GM23248 (cell line): ENCODE results near the gene CHRM4. TPM values are rescaled to one million over a fixed set of nuclear protein-coding genes. Genes with fewer than 3 reads are reported as not detected.

Source experiments
- DNase-seq: peaks from one replicate; pipeline ENCODE4 v3.0.0-alpha.2; 2015
- H2AFZ ChIP-seq: fragments of 200-600 bp; sonication (generic); 2 replicates; pipeline ENCODE4 v1.6.1; 2016; ENCODE audit warnings: antibody characterized with exemption
- H3F3A ChIP-seq: fragments of 200-600 bp; sonication (generic); 2 replicates; pipeline ENCODE4 v1.6.1; 2016; ENCODE audit warnings: mild to moderate bottlenecking, antibody characterized with exemption, mixed run types; ENCODE audit not compliant: insufficient read depth
- H3K27ac ChIP-seq: fragments of 200-600 bp; sonication (generic); 2 replicates; pipeline ENCODE4 v1.5.1; 2016; ENCODE audit warnings: mild to moderate bottlenecking
- H3K27me3 ChIP-seq: fragments of 200-600 bp; sonication (generic); replicated peaks from 2 replicates; pipeline ENCODE4 v1.6.1; 2016; ENCODE audit warnings: mild to moderate bottlenecking; ENCODE audit not compliant: insufficient read depth
- H3K36me3 ChIP-seq: fragments of 200-600 bp; sonication (generic); 2 replicates; pipeline ENCODE4 v1.6.1; 2016; ENCODE audit warnings: low read depth, mild to moderate bottlenecking
- H3K4me1 ChIP-seq: fragments of 200-600 bp; sonication (generic); 2 replicates; pipeline ENCODE4 v1.6.1; 2016; ENCODE audit warnings: mild to moderate bottlenecking; ENCODE audit not compliant: insufficient read depth
- H3K4me2 ChIP-seq: fragments of 200-600 bp; sonication (generic); one replicate; pipeline ENCODE4 v1.6.1; 2016; ENCODE audit warnings: mild to moderate bottlenecking; ENCODE audit not compliant: unreplicated experiment
- H3K4me3 ChIP-seq: fragments of 200-600 bp; sonication (generic); 2 replicates; pipeline ENCODE4 v1.5.1; 2016; ENCODE audit warnings: mild to moderate bottlenecking
- H3K79me2 ChIP-seq: fragments of 200-600 bp; sonication (generic); 2 replicates; pipeline ENCODE4 v1.6.1; 2016; ENCODE audit warnings: mild to moderate bottlenecking; ENCODE audit not compliant: insufficient read depth
- H3K9ac ChIP-seq: fragments of 200-600 bp; sonication (generic); 2 replicates; pipeline ENCODE4 v1.6.1; 2016; ENCODE audit warnings: mild to moderate bottlenecking
- H3K9me2 ChIP-seq: fragments of 200-600 bp; sonication (generic); 2 replicates; pipeline ENCODE4 v1.6.1; 2016; ENCODE audit warnings: mixed run types, mild to moderate bottlenecking, moderate library complexity; ENCODE audit not compliant: insufficient read depth
- H3K9me3 ChIP-seq: fragments of 200-600 bp; sonication (generic); one replicate; pipeline ENCODE4 v1.6.1; 2017; ENCODE audit warnings: low read depth
- H4K20me1 ChIP-seq: fragments of 200-600 bp; sonication (generic); 2 replicates; pipeline ENCODE4 v1.6.0; 2016; ENCODE audit not compliant: insufficient read depth
- EZH2 ChIP-seq: fragments of 200-600 bp; sonication (generic); IDR thresholded peaks from 2 replicates; pipeline ENCODE4 v1.6.1; 2018; ENCODE audit warnings: antibody characterized with exemption, mild to moderate bottlenecking; ENCODE audit not compliant: insufficient read depth, poor library complexity, severe bottlenecking
- EZH2phosphoT487 ChIP-seq: fragments of 200-600 bp; sonication (generic); IDR thresholded peaks from 2 replicates; pipeline ENCODE4 v1.6.1; 2018; ENCODE audit warnings: antibody characterized with exemption, moderate library complexity, mild to moderate bottlenecking, low read depth; ENCODE audit not compliant: insufficient read depth
- WGBS, 2 experiments: methylation state at CpG; one replicate each; pipeline ENCODE4 v1.1.6; 2015 to 2017; ENCODE audit warnings: low lambda C conversion rate in 2 of 2, low coverage in 1 of 2; ENCODE audit errors: missing lambda C conversion rate in 2 of 2; 5-methylcytosine and 5-hydroxymethylcytosine counted together
- in situ Hi-C: fragments of 300-500 bp; cut with MboI; formaldehyde crosslinking; loops from 2 replicates; pipeline ENCODE4 v1.15.0; 2020
- polyA plus RNA-seq: library from polyadenylated mRNA; unstranded; fragments of >200 nt; fragmentation: Nextera tagmentation; extraction: Ambion mirVana; gene quantifications from 2 replicates; pipeline ENCODE4 v1.2.1, GENCODE V29; 2016
- total RNA-seq: library from RNA; depleted of rRNA; stranded (reverse); fragments of >200 nt; shearing (Covaris generic); gene quantifications from 2 replicates; pipeline ENCODE4 v1.2.3, GENCODE V29; 2014

The CHRM4 gene
- total and polyA plus RNA-seq, 2 experiments from 2014 or later = not detected

DNA sequence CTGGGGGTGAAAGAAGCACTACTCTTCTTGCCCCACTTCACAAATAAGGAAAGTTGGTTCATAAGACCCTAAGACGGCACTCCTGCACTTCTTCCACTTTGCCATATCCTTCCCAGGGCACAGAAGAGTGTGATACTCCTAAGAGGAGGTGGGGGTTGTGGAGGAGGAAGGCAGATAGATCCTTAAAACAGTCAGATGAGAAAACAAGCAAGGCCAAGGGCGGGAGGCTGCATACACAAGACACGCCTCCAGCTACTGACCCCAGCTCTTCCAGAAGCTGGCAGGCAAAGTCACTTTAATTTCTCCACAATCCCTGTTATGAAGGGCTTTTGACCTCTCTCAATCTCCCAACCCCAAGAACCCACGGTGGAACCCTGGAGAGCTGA lies 1.6 kb upstream of the CHRM4 start:
- 63 to 71% methylated on average over 4 of the region's 4 CpGs for WGBS, 2 experiments
- Histone ChIP-seq H3K27me3 (peaks cover 7% of the 10 kb centered on the region), H3K4me2 (peak overlapping the region; percentile 79), H3K36me3 (no peaks in the 10 kb centered on the region), H2AFZ (no peak overlapping the region), H3K4me3 (no peak overlapping the region), H3F3A (no peaks in the 10 kb centered on the region), H3K9me2 (no peaks in the 10 kb centered on the region), H3K4me1 (no peaks in the 10 kb centered on the region), H3K9me3 (no peaks in the 10 kb centered on the region), H3K9ac (no peak overlapping the region), H3K79me2 (no peaks in the 10 kb centered on the region), H4K20me1 (no peaks in the 10 kb centered on the region), H3K27ac (no peak overlapping the region)
- TF ChIP-seq EZH2phosphoT487 = no peak
- no peak for TF ChIP-seq EZH2
- in situ Hi-C loops = loop anchor here (10.0 kb wide), 1 partner anchor 142 kb away; no protein-coding TSS in a partner anchor
- DNase-seq = no peak

DNA sequence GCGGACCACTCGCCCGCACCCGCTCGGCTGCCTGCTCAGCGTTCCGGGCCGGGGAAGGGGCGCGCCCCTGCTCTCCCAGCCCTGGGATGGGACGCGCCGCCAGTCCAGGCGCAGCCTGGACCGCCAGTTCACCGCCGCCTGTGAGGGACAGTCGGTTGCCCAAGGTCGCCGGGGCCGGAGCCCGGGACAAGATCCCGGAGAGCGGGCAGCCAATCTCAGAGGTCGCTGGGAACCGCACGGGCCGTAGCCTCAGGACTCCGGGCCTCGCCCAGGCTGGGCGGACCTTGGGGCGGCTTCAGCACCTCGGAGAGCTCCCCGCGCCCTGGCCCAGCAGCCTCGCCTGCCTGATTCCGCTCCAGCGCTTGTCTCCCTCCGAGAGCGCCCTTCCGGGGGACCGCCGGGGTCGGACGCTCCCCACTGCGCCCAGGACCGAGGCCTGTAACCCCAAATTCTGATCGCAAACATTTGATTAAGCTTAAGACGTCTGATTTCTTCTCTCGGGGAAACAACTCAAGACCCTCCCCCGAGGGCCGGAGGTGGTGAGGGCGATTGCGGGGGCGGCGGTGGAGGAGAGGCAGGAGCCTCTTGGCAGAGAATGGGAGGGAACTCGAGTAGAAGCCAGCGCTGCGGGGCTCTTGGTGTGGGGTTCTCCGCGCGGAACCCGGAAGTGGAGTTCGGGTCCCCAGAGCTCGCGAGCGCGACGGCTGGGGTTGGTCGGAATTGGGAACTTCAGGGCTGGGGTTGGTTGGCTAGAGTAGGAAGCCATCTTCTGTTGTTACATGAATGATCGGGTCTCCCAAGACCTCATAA lies 1.1 kb upstream of the CHRM4 start:
- Histone ChIP-seq H3K79me2 (no peaks in the 10 kb centered on the region), H2AFZ (no peak overlapping the region), H3K9me2 (no peaks in the 10 kb centered on the region), H3K4me1 (no peaks in the 10 kb centered on the region), H3K36me3 (no peaks in the 10 kb centered on the region), H3K27ac (no peak overlapping the region), H3F3A (no peaks in the 10 kb centered on the region), H3K9me3 (no peaks in the 10 kb centered on the region), H4K20me1 (no peaks in the 10 kb centered on the region), H3K4me2 (peak overlapping the region; percentile 79), H3K9ac (no peak overlapping the region), H3K4me3 (peak overlapping the region; percentile 65), H3K27me3 (peaks cover 7% of the 10 kb centered on the region)
- TF ChIP-seq EZH2 (no peak), EZH2phosphoT487 (no peak)
- 5 to 7% methylated on average over 59 to 65 of the region's 71 CpGs for WGBS, 2 experiments
- in situ Hi-C loops = loop anchor here (10.0 kb wide), 1 partner anchor 142 kb away; no protein-coding TSS in a partner anchor
- peak; percentile 91 for DNase-seq

DNA sequence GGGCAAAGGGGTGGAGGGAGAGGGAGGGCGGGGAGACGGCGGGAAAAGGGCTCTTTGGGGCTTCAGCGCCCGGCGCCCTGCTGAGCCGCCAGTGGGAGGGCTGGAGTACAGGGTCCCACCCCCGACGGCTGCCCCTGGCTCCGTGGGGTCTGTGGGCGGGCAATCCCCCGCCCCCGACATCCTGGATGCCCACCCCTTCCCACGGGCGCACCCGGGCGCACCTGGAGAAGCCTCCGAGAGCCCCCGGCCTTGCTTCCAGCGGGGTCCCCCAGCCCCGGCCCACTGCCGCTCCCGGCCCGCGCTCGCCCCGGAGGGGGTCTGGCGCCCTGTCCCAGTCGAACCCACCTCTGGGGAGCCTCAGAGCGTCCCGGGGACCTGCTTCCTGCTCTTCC lies 394 bp downstream of the CHRM4 start:
- no peaks in the 10 kb centered on the region for H3K36me3 ChIP-seq
- H3K4me2 ChIP-seq = no peak overlapping the region
- WGBS, 2 experiments = 4% methylated on average over 18 of the region's 31 CpGs; no CpG with 5 or more reads in 1 of the 2 experiments
- H3K27ac ChIP-seq = no peak overlapping the region
- H3K9ac ChIP-seq = no peak overlapping the region
- H3F3A ChIP-seq = no peaks in the 10 kb centered on the region
- no peak overlapping the region for H2AFZ ChIP-seq
- peaks cover 7% of the 10 kb centered on the region for H3K27me3 ChIP-seq
- H4K20me1 ChIP-seq = no peaks in the 10 kb centered on the region
- no peaks in the 10 kb centered on the region for H3K9me3 ChIP-seq
- no peak overlapping the region for H3K4me3 ChIP-seq
- H3K4me1 ChIP-seq = no peaks in the 10 kb centered on the region
- in situ Hi-C loops = loop anchor here (10.0 kb wide), 1 partner anchor 144 kb away; no protein-coding TSS in a partner anchor
- H3K9me2 ChIP-seq = no peaks in the 10 kb centered on the region
- no peak for TF ChIP-seq EZH2phosphoT487
- TF ChIP-seq EZH2 = no peak
- no peak for DNase-seq
- no peaks in the 10 kb centered on the region for H3K79me2 ChIP-seq

DNA sequence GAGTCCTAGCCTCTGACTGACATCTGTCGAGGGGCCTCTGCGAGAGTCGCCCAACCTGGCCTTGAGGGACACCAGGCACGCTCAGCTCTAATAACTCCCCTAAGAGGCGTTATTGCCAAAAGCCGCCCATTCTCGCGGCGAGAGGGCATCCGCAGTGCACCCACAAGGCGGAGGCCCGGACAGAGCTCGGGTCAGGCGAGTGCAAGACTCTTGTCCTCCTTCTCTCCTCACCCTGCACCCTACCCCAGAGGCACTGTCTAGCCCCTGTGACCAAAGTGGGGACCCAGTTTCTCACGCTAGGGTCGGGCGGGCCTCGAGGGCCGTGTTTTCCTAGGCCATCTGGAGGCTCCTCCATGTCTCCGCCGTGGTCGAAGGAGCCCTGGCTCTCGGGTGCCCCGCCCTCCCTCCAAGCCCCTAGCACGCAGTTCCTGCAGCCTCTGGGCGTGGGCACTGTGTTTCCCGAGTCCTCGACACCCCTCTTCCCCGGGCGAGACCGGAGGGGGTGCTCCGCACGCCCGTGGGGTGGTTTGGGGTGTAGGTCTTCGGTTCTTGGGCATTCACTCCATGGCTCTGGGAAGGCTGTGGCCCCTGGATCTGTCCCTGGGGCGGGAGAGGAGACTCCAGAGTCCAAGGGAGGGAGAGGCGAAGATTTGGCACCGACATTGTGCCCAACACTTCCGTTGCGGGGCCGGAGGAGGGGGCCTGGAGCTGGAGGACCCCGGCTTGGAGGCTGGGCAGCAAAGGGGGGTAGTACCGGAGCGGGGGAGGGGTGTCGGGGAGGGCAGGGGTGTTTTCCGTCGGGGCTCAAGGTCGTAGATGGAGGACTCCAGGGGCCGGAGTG lies 1.0 kb downstream of the CHRM4 start:
- no peaks in the 10 kb centered on the region for H3K4me1 ChIP-seq
- WGBS, 2 experiments = 7 to 8% methylated on average over 34 to 49 of the region's 49 CpGs
- no peak overlapping the region for H3K27ac ChIP-seq
- TF ChIP-seq EZH2 (peak; percentile 90), EZH2phosphoT487 (no peak)
- no peaks in the 10 kb centered on the region for H3K79me2 ChIP-seq
- H3K4me3 ChIP-seq = no peak overlapping the region
- no peak overlapping the region for H2AFZ ChIP-seq
- in situ Hi-C loops = loop anchor here (10.0 kb wide), 1 partner anchor 144 kb away; no protein-coding TSS in a partner anchor
- H3K27me3 ChIP-seq = peaks cover 7% of the 10 kb centered on the region
- no peaks in the 10 kb centered on the region for H3K9me2 ChIP-seq
- H3K9ac ChIP-seq = no peak overlapping the region
- no peak for DNase-seq
- H3F3A ChIP-seq = no peaks in the 10 kb centered on the region
- H4K20me1 ChIP-seq = no peaks in the 10 kb centered on the region
- no peak overlapping the region for H3K4me2 ChIP-seq
- H3K9me3 ChIP-seq = no peaks in the 10 kb centered on the region
- no peaks in the 10 kb centered on the region for H3K36me3 ChIP-seq
